22Rv1 (cell line): ENCODE data around the gene RPRD1A.
A peak's percentile ranks its signal among the peaks of the same experiment; 100 is the strongest.

Experiments
- H3K27ac ChIP-seq: fragments of 450-650 bp; 2 replicates; pipeline ENCODE4 v1.5.1; 2017
- CTCF ChIP-seq: fragments of 450-650 bp; IDR thresholded peaks from 2 replicates; pipeline ENCODE4 v1.5.1; 2017; ENCODE audit warnings: mild to moderate bottlenecking
- ZFX ChIP-seq: fragments of 450-650 bp; IDR thresholded peaks from 2 replicates; pipeline ENCODE4 v1.6.1; 2017; ENCODE audit warnings: antibody characterized with exemption, borderline replicate concordance

Gene RPRD1A

DNA sequence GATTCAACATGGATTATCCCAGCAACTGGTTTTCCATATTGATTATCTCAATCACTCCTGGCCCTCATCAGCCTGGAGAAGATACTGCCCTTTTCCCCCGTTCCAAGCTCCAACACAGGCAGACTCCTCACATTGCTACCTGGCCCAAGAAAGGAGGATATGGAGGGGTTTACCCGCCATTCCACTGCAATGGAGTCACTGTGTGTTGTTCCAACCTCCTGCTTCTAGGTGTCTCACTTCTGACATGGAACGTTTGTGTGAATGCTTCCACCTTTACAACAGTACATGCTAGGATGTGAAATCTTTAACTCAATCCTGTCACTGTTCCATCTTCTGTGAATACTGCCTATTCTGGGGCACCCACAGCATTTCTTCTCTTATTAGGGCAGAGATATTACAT, 58.1 kb downstream of the RPRD1A start:
- no peak overlapping the region for H3K27ac ChIP-seq

DNA sequence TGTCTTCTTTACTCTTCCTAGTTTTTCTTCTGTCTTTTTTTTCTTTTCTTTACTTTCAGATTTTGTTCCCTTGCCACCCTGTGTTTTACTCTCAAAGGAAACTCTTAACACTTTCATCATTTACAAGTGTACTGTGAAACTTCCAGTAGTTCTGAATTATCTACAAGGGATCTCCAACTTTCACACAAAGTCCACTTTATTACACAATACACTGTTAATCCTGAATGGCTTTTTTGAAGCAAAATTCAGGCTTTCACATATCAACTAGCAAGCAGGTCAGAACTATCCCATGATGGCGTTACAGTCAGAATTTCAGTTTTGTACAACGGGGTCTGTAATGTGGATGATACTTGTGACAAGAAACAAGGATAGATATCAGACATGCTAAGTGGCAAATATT, 60.4 kb downstream of the RPRD1A start:
- no peak overlapping the region for H3K27ac ChIP-seq
- TF ChIP-seq ZFX (no peak), CTCF (no peak)

More for the DNA sequence above, 58.1 kb downstream of the RPRD1A start:
- no peak for TF ChIP-seq ZFX
- no peak for TF ChIP-seq CTCF

DNA sequence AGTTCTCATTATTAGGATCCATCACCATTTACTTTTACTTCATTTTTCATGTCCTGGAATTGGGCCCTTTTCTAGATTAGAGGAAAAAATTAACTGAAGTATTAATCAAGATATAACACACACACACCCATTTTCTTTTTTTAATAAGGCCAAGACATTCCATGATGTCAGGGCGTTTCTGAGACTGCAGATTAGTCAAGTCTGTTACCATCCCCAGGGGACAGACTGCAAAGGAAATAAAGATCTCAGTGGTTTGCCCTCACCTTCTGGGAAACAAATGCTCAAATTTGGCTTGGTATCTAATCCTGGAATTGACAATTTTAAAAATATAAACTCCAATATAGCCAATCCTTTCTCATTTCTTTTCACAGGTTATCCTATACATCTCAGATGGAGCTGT, 67.4 kb downstream of the RPRD1A start:
- H3K27ac ChIP-seq, result no peak overlapping the region
- TF ChIP-seq CTCF, result no peak
- no peak for TF ChIP-seq ZFX

GRCh38 chr18:35998967-35999366, 68.4 kb downstream of the RPRD1A start:
- peak; percentile 37 for TF ChIP-seq CTCF
- TF ChIP-seq ZFX, result no peak
- no peak overlapping the region for H3K27ac ChIP-seq

GRCh38 chr18:35993013-35993412, 74.3 kb downstream of the RPRD1A start:
- no peak overlapping the region for H3K27ac ChIP-seq
- no peak for TF ChIP-seq CTCF
- no peak for TF ChIP-seq ZFX

- TF ChIP-seq ZFX (no peak), CTCF (no peak)
- no peak overlapping the region for H3K27ac ChIP-seq
Observed at GRCh38 chr18:35991696-35992095, 75.7 kb downstream of the RPRD1A start.

GRCh38 chr18:35983818-35984217, 83.5 kb downstream of the RPRD1A start:
- no peak overlapping the region for H3K27ac ChIP-seq
- TF ChIP-seq CTCF (no peak), ZFX (no peak)
